Effector memory CD4-positive, alpha-beta T cell (primary cell): ENCODE data around the gene AMZ2.
"Not testable (repeated sequence)": the region's sequence is repeated elsewhere in the genome, so short reads cannot be mapped to it uniquely, and the experiment has no call there.

Source experiments
- DNase-seq, 3 donors: peaks; one replicate each; pipeline ENCODE4 v3.0.0-alpha.2; 2020
- H3K27ac ChIP-seq: 2 replicates; pipeline ENCODE4 v1.7.0; 2013; ENCODE audit warnings: mild to moderate bottlenecking, low read length, moderate library complexity; ENCODE audit not compliant: insufficient read depth, poor library complexity, severe bottlenecking
- H3K27me3 ChIP-seq: replicated peaks from 2 replicates; pipeline ENCODE4 v1.7.0; 2013; ENCODE audit warnings: mild to moderate bottlenecking, low read length; ENCODE audit not compliant: insufficient read depth, control insufficient read depth, poor library complexity, severe bottlenecking
- H3K36me3 ChIP-seq: 2 replicates; pipeline ENCODE4 v1.7.0; 2013; ENCODE audit warnings: mild to moderate bottlenecking, low read length, moderate library complexity; ENCODE audit not compliant: control insufficient read depth, insufficient read depth
- H3K4me1 ChIP-seq: 2 replicates; pipeline ENCODE4 v1.7.0; 2013; ENCODE audit warnings: low read length, mild to moderate bottlenecking; ENCODE audit not compliant: control insufficient read depth, insufficient read depth, poor library complexity, severe bottlenecking
- H3K4me3 ChIP-seq: 2 replicates; pipeline ENCODE4 v1.7.0; 2013; ENCODE audit warnings: low read length, low read depth, mild to moderate bottlenecking; ENCODE audit not compliant: insufficient read depth, poor library complexity, severe bottlenecking
- H3K9me3 ChIP-seq: 2 replicates; pipeline ENCODE4 v1.7.0; 2013; ENCODE audit warnings: mild to moderate bottlenecking, low read length, moderate library complexity; ENCODE audit not compliant: control insufficient read depth

The AMZ2 gene

DNA sequence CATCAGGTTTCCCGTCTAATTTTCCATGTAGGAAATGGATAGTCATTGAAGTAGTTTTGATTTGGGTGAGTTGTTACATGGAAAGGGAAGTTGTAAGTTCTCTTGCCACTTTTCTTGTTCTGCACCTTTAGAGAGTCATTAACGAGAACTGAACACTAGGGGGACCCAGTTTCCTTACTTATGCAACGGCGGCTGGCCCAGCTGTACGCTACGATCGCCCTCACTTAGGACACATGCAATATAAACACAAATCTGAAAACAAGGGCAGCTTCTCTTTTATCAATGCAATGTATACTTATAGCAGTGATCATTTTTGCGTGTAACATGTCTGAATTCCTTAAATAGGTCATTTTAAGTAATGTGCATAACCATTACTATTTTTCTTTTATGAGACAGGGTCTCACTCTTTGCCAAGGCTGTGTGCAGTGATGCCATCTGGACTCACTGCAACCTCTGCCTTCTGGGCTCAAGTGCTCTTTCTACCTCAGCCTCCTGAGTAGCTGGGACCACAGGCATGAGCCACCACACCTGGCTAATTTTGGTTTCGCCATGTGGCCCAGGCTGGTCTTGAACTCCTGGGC is 15.3 kb downstream of the AMZ2 start:
- H3K27me3 ChIP-seq, H3K27ac ChIP-seq, H3K9me3 ChIP-seq, H3K36me3 ChIP-seq, H3K4me3 ChIP-seq, DNase-seq: not testable (repeated sequence)
- H3K4me1 ChIP-seq = peaks cover 16% of the 10 kb centered on the region

DNA sequence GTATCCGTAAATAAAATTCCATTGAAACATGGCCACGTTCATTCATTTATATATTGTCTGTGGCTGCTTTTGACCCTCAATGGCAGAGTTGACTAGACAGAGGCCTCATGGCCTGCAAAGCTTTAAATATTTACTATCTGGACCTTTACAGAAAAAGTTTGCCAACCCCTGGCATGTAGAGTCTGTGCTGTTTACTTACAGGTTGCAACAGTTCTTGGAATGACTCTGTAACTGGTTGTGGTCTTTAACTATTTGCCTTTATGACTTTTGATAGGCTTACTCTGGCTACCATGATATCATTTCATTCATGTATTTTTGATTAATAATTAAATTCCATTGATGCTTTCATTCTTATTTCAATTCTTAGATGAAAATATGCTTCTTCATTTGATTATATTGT is 18.0 kb downstream of the AMZ2 start:
- H3K36me3 ChIP-seq = peaks cover 10% of the 10 kb centered on the region
- H3K4me3 ChIP-seq, H3K27ac ChIP-seq, H3K4me1 ChIP-seq, H3K27me3 ChIP-seq, DNase-seq, H3K9me3 ChIP-seq: not testable (repeated sequence)

DNA sequence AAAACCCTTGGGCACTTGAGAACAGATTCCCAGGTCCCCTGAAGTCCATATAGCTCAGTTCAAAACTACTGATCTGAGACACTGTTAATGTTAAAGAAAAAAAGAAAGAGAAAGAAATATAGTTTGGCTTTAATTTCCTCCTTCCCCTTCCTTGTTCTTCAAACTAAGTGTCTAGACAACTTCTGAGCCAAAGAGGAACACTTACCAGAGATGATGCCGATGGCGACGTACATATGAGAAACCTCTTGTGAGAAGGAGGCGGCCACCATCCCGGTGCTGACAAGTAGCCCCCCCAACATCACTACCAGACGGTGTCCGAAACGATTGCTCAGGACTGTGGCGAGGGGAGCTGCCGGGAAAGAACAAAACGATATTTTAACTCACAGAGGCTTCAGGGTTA is 25.9 kb downstream of the AMZ2 start:
- no peak for DNase-seq
- H3K9me3 ChIP-seq = no peaks in the 10 kb centered on the region
- no peaks in the 10 kb centered on the region for H3K27me3 ChIP-seq
- no peak overlapping the region for H3K27ac ChIP-seq
- no peak overlapping the region for H3K4me3 ChIP-seq
- peaks cover 47% of the 10 kb centered on the region for H3K36me3 ChIP-seq
- no peaks in the 10 kb centered on the region for H3K4me1 ChIP-seq

DNA sequence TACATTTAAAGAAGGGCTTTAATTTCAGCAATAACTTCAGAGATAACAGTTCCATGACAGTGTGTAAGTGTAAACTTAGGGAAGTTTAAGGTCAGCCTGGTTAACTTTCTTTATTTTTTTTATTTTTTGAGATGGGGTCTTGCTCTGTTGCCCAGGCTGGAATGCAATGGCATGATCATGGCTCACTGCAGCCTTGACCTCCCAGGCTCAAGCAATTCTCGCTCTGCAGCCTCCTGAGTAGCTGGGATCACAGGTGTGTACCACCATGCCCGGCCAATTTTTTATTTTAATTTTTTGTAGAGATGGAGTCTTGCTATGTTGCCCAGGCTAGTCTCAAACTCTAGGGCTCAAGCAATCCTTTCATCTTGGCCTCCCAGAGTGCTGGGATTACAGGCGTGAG is 28.5 kb downstream of the AMZ2 start:
- H3K4me1 ChIP-seq, H3K27ac ChIP-seq, H3K9me3 ChIP-seq, DNase-seq, H3K4me3 ChIP-seq, H3K27me3 ChIP-seq: not testable (repeated sequence)
- H3K36me3 ChIP-seq = peaks cover 39% of the 10 kb centered on the region

DNA sequence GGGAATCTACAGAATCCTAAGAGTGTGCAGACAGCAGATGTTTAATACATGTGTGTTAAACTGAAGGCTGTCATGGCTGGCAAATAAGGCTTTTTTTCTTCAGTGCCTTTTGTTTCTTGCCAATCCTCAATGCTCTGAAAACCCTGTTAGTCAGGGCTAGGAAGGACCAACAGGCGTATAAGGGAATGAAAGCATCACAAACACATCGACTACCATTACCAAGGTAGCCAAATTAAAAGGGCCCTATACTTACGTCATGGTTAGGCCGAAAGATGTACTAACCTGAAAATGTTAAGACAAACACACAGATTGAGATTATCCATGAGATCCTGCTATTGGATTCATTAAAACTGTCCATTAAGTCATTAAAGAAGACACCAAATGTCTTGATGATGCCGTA is 30.0 kb downstream of the AMZ2 start:
- no peaks in the 10 kb centered on the region for H3K27me3 ChIP-seq
- no peak overlapping the region for H3K4me3 ChIP-seq
- H3K27ac ChIP-seq = no peak overlapping the region
- no peak for DNase-seq
- H3K9me3 ChIP-seq = no peaks in the 10 kb centered on the region
- no peaks in the 10 kb centered on the region for H3K4me1 ChIP-seq
- peaks cover 30% of the 10 kb centered on the region for H3K36me3 ChIP-seq

DNA sequence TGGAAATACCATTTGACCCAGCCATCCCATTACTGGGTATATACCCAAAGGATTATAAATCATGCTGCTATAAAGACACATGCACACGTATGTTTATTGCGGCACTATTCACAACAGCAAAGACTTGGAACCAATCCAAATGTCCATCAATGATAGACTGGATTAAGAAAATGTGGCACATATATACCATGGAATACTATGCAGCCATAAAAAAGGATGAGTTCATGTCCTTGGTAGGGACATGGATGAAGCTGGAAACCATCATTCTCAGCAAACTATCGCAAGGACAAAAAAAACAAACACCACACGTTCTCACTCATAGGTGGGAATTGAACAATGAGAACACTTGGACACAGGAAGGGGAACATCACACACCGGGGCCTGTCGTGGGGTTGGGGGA is 34.1 kb downstream of the AMZ2 start:
- not testable (repeated sequence) for H3K9me3 ChIP-seq, DNase-seq, H3K27me3 ChIP-seq, H3K4me3 ChIP-seq, H3K4me1 ChIP-seq, H3K27ac ChIP-seq
- peaks cover 16% of the 10 kb centered on the region for H3K36me3 ChIP-seq

DNA sequence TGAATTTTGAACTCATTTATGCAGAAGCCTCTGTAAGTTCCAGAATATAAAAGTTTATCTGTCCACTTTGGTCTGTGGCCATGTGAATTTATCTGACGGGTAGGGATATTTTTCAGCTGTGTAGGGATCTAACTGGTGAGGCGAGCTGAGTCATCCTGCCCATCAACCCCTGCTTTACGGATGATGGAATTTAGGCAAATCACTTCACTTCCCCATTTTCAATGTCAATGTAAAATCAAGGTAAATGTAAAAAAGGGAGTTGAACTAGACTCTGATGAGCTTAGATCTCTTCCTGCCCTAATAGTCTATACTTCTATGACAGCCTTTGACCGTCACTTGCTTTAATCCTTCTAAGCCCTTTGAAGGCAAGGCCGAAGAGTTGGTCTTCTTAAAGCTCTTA is 40.5 kb downstream of the AMZ2 start:
- H3K27ac ChIP-seq = peak overlapping the region; percentile 36
- DNase-seq = no peak
- H3K27me3 ChIP-seq = no peaks in the 10 kb centered on the region
- H3K36me3 ChIP-seq = no peaks in the 10 kb centered on the region
- H3K9me3 ChIP-seq = no peaks in the 10 kb centered on the region
- H3K4me3 ChIP-seq = no peak overlapping the region
- H3K4me1 ChIP-seq = peaks cover 18% of the 10 kb centered on the region

DNA sequence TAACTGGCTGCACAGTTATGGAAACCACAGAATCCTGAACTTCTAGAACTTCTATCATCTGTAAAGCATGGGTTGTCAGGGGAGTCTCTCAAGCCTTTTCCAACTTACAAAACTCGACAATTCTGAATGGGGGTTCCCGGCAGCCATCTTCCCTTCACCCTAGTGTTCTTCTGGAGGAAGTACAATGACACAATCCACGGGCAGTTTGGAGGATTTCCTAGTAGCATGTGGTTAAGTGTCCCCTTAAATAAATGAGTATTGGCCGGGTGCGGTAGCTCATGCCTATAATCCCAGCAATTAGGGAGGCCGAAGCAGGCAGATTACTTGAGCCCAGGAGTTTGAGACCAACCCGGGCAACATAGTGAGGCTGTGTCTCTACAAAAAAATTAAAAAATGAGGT is 41.0 kb downstream of the AMZ2 start:
- H3K36me3 ChIP-seq = no peaks in the 10 kb centered on the region
- H3K27me3 ChIP-seq = no peaks in the 10 kb centered on the region
- no peak for DNase-seq
- H3K27ac ChIP-seq = peak overlapping the region; percentile 36
- H3K4me1 ChIP-seq = peaks cover 18% of the 10 kb centered on the region
- peak overlapping the region; percentile 80 for H3K4me3 ChIP-seq
- no peaks in the 10 kb centered on the region for H3K9me3 ChIP-seq

DNA sequence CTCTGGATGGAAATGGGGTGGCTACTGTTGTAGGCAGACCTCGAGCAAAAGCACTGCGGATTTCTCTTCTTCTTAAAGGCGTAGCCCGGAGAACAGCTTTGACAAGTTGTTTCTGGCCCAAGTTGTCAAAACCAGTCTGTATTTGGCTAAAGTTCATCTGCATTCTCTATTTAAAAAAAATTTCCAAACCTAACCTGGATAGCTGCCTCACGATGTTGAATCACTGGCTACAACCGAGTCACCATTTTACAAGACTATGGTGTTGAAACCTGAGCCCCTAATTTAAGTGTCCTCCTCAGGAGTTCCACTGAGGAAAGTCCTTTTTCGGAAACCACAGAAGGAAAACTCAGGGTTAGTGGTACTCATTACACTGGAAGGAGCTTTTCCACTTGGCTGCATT is 41.6 kb downstream of the AMZ2 start:
- Histone ChIP-seq H3K4me3 (peak overlapping the region; percentile 80), H3K27ac (peak overlapping the region; percentile 96)

DNA sequence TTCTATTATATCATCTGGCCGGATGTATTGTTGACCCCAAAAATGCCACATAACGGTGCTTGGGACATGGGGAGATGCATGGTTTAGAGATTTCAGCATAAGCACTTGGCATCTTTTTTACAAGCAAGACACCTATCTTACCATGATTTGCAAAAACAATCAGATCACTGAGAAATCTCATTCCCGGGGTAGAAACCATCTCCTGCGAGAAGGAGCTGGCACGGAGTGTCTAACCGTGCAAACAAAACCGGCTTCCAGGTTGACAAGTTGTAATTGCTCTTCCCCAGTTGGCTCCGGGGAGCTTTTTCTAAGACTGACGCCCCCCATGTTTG is 42.1 kb downstream of the AMZ2 start:
- no peak for DNase-seq
- H3K4me1 ChIP-seq = peaks cover 20% of the 10 kb centered on the region
- H3K4me3 ChIP-seq = peak overlapping the region; percentile 80

More for the DNA sequence above, 41.6 kb downstream of the AMZ2 start:
- no peaks in the 10 kb centered on the region for H3K9me3 ChIP-seq
- H3K36me3 ChIP-seq = no peaks in the 10 kb centered on the region
- no peaks in the 10 kb centered on the region for H3K27me3 ChIP-seq
- no peak for DNase-seq
- peaks cover 18% of the 10 kb centered on the region for H3K4me1 ChIP-seq

More for the DNA sequence above, 42.1 kb downstream of the AMZ2 start:
- peak overlapping the region; percentile 96 for H3K27ac ChIP-seq
- H3K27me3 ChIP-seq = no peaks in the 10 kb centered on the region
- H3K36me3 ChIP-seq = no peaks in the 10 kb centered on the region
- H3K9me3 ChIP-seq = no peaks in the 10 kb centered on the region
